Psoas muscle (tissue), 8 donors: ENCODE results near the gene COL8A2. TPM values are rescaled to one million over a fixed set of nuclear protein-coding genes. Genes with fewer than 3 reads are reported as not detected.
A peak's percentile ranks its signal among the peaks of the same experiment; 100 is the strongest.

ENCODE experiments used
- ATAC-seq, 4 donors: fragments of 200-7000 bp; cut with Tn5 transposase; one replicate each; pipeline ENCODE4 v1.9.1; 2020; ENCODE audit warnings: moderate library complexity in 3 of 4, mild to moderate bottlenecking in 2 of 4
- DNase-seq, 2 donors: peaks; one replicate each; pipeline ENCODE4 v3.0.0-alpha.2; 2020
- H3K27ac ChIP-seq: fragments of 200-600 bp; one replicate; pipeline ENCODE4 v1.8.0; 2022
- H3K27me3 ChIP-seq, 3 donors: fragments of 200-600 bp in 1 of 3; one replicate each; pipeline versions ENCODE4 v1.6.1 to v1.8.0; 2013 to 2022; ENCODE audit warnings: low read length in 2 of 3, mild to moderate bottlenecking in 2 of 3, moderate library complexity in 1 of 3; ENCODE audit not compliant: insufficient read depth in 3 of 3
- H3K36me3 ChIP-seq, 2 donors: fragments of 200-600 bp in 1 of 2; one replicate each; pipeline versions ENCODE4 v1.6.1 to v1.8.0; 2013 to 2022; ENCODE audit warnings: low read depth in 1 of 2, mild to moderate bottlenecking in 1 of 2, moderate library complexity in 1 of 2; ENCODE audit not compliant: insufficient read depth in 1 of 2
- H3K4me1 ChIP-seq: fragments of 200-600 bp; one replicate; pipeline ENCODE4 v1.8.0; 2022
- H3K4me3 ChIP-seq: fragments of 200-600 bp; one replicate; pipeline ENCODE4 v1.8.0; 2022; ENCODE audit warnings: mild to moderate bottlenecking
- H3K9me3 ChIP-seq: fragments of 200-600 bp; one replicate; pipeline ENCODE4 v1.8.0; 2022
- whole genome bisulfite sequencing, 3 donors: extraction: QIAGEN DNeasy Blood & Tissue Kit; methylation state at CpG; one replicate each; pipeline versions ENCODE4 v1.1.6 to v1.1.7; 2013; 5-methylcytosine and 5-hydroxymethylcytosine counted together
- intact Hi-C, 2 donors: fragments of 100-400 bp; cut with DNase I; formaldehyde crosslinking; loops; one replicate each; pipeline versions ENCODE4 v1.11.0 to v1.14.2; 2022
- polyA plus RNA-seq, 3 donors: library from polyadenylated mRNA; stranded (reverse); fragments of 200-250 nt; gene quantifications; one replicate each; pipeline ENCODE4 v1.2.3, GENCODE V29; 2013
- total RNA-seq, 4 donors: library from RNA; stranded (reverse); fragmentation: NEBNext Ultra II Directional in 2 of 4; extraction: Animal tissue kit (Norgen Biotek cat#: 25700) in 2 of 4; gene quantifications; one replicate each; pipeline versions ENCODE4 v1.2.1 to v1.2.4, GENCODE V29; 2021 to 2023
- TF ChIP-seq, protein P1 (sequence below): fragments of 200-600 bp; IDR thresholded peaks from one replicate; pipeline ENCODE4 v1.8.0; 2022; ENCODE audit warnings: antibody characterized with exemption
- donor health status: healthy with polysubstance abuse.
- donor health status: DM: no; HTN: no; CAD: no; lungs with moderate emphysema.
- donor health status: Bipolar disorder and iron deficiency.
- donor health status: healthy.
- donor health status: DM: yes; HTN: yes; CAD: no.
- donor health status: DM: no; HTN: no; CAD: no.
- donor health status: DM: no; HTN: no; CAD: no.
- donor health status: DM: yes; HTN: yes; CAD: no.

COL8A2 gene
- total and polyA plus RNA-seq, 7 donors = 0.06 to 0.41 (median 0.15) TPM

DNA sequence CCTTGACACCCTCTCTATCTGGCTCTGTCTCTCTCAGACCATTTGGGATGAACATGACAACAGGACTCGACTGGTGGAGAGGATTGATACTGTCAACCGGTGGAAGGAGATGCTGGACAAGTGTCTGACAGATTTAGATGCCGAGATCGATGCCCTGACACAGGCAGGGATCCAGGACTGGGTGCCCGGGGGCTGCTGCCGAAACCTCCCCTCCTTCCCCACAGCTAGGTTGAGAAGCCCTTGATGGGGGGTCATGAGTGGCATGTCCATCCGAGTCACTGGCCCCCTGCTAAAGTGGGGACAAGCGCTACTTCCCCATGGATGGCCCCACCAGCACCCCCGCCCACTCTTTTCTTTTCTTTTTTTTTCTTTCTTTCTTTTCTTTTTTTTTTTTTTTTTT, 39.9 kb downstream of the COL8A2 start:
- peaks cover 0 to 45% (median 4%) of the 10 kb centered on the region in 3 donors for H3K27me3 ChIP-seq
- intact Hi-C loops = no loop called here
- no peaks in the 10 kb centered on the region for H3K9me3 ChIP-seq
- H3K36me3 ChIP-seq = no peaks in the 10 kb centered on the region
- TF ChIP-seq, protein P1, sequence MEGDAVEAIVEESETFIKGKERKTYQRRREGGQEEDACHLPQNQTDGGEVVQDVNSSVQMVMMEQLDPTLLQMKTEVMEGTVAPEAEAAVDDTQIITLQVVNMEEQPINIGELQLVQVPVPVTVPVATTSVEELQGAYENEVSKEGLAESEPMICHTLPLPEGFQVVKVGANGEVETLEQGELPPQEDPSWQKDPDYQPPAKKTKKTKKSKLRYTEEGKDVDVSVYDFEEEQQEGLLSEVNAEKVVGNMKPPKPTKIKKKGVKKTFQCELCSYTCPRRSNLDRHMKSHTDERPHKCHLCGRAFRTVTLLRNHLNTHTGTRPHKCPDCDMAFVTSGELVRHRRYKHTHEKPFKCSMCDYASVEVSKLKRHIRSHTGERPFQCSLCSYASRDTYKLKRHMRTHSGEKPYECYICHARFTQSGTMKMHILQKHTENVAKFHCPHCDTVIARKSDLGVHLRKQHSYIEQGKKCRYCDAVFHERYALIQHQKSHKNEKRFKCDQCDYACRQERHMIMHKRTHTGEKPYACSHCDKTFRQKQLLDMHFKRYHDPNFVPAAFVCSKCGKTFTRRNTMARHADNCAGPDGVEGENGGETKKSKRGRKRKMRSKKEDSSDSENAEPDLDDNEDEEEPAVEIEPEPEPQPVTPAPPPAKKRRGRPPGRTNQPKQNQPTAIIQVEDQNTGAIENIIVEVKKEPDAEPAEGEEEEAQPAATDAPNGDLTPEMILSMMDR = no peak
- 74 to 88% (median 77%) methylated on average over 9 of the region's 9 CpGs for WGBS, 3 donors
- H3K4me3 ChIP-seq = no peak overlapping the region
- peaks cover 11% of the 10 kb centered on the region for H3K4me1 ChIP-seq
- no peak for ATAC-seq
- no peak overlapping the region for H3K27ac ChIP-seq
- DNase-seq = no peak

DNA sequence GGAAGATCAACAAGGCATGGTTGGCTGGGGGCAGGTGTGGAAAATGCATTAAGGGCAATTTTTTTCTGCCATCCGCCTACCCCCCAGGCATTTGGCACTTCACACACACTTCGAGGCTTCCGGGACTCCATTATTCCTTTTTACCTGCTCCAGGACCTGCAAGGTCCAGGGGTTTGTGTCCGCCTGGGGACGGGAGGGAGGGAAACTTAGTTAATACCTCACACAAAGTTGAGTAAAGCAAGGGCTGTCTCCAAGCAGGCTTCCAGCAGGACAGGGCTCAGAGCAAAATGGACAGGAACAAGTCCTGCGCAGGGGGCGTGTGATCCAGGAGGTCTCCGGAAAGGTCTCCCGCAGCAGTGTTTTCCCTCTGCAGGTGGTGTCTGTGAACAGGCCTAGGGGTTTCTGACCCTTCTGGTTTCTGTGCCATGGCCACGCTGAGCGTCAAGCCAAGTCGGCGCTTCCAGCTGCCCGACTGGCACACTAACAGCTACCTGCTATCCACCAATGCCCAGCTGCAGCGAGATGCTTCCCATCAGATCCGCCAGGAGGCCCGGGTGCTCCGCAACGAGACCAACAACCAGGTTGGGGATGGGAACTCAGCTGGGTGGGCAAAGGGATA, 40.4 kb downstream of the COL8A2 start:
- no peak for ATAC-seq
- DNase-seq = no peak
- no peaks in the 10 kb centered on the region for H3K36me3 ChIP-seq
- H3K4me1 ChIP-seq = peaks cover 6% of the 10 kb centered on the region
- no peak overlapping the region for H3K27ac ChIP-seq
- H3K27me3 ChIP-seq = peaks cover 0 to 46% (median 4%) of the 10 kb centered on the region in 3 donors
- H3K4me3 ChIP-seq = peak overlapping the region; percentile 58
- TF ChIP-seq, protein P1 = no peak
- intact Hi-C loops = no loop called here
- H3K9me3 ChIP-seq = no peaks in the 10 kb centered on the region
- WGBS, 3 donors = 19 to 25% (median 22%) methylated on average over 19 of the region's 19 CpGs

DNA sequence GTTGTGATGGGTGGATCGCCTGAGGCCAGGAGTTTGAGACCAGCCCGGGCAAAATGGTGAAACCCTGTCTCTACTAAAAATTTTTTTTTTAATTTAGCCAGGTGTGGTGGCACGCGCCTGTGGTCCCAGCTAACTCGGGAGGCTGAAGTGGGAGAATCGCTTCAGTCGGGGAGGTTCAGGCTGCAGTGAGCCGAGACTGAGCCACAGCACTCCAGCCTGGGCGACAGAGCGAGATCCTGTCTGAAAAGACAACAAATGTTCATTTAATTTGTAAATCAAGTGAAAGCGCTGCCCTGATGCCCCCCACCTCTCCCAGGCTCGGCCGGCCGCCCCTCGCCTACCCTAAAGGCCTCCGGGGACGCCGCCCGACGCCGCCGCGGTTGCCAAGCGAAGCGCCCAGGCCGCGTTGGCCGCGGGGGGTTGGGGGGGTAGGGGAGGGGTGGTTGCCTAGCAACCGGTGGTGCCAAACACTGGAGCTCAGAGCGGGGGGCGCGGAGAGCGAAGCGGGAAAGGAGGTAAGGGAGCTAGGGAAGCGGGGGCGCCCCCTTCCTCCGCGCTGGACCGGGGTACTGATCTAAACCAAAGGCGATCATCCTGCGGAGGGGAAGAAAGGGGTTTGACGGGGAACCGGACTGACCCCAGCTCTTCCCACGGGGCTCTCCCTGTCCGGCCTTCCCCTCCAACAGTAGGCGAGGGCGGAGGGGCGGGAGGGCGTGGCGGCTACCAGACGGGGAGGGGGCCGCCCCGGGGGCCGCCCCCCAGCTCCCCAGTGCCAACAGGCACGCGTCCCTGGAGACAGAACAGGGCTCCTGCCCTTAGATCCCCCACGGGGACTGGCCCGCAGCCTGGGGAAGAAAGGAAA, 41.2 kb downstream of the COL8A2 start, which contains the start of gene TEKT2:
Gene TEKT2 (plus strand): TSS at position 460 of the 862 bp plus-strand sequence. CDS start 828 bp downstream, outside the sequence.
- H3K27ac ChIP-seq = no peak within 1 kb of the TSS
- DNase-seq (no peak), ATAC-seq (no peak)

DNA sequence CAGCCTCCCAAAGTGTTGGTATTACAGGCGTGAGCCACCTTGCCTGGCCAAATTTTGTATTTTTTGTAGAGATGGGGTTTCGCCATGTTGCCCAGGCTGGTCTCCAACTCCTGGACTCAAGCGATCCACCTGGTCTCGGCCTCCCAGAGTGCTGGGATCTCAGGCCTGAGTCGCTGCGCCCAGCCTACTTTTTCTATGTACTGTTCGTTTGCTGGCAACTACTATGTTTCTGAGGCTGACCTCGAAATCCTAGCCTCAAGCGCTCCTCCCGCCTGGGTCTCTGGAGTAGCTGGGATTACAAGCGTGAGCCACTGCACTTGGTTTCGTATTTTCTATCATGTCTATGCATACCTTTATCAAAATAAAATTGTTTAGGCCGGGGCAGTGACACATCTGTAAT, 41.8 kb downstream of the COL8A2 start:
- no peak overlapping the region for H3K4me3 ChIP-seq
- DNase-seq (no peak), ATAC-seq (no peak)
- TF ChIP-seq, protein P1 = no peak
- H3K4me1 ChIP-seq = peaks cover 4% of the 10 kb centered on the region
- H3K36me3 ChIP-seq = no peaks in the 10 kb centered on the region
- peaks cover 0 to 56% (median 4%) of the 10 kb centered on the region in 3 donors for H3K27me3 ChIP-seq
- WGBS, 3 donors = 84 to 91% (median 86%) methylated on average over 13 of the region's 13 CpGs
- no peak overlapping the region for H3K27ac ChIP-seq
- intact Hi-C loops = no loop called here
- no peaks in the 10 kb centered on the region for H3K9me3 ChIP-seq

More for the DNA sequence above, 41.2 kb downstream of the COL8A2 start, which contains the start of gene TEKT2:
- intact Hi-C loops = no loop called here
- peaks cover 0 to 54% (median 4%) of the 10 kb centered on the region in 3 donors for H3K27me3 ChIP-seq
- no peaks in the 10 kb centered on the region for H3K9me3 ChIP-seq
- H3K4me3 ChIP-seq = peak within 1 kb of the TSS; percentile 58
- H3K4me1 ChIP-seq = peaks cover 4% of the 10 kb centered on the region
- TF ChIP-seq, protein P1 = no peak
- WGBS, 3 donors = 13 to 18% (median 18%) methylated on average over 45 to 59 of the region's 59 CpGs
- no peaks in the 10 kb centered on the region for H3K36me3 ChIP-seq
